Mammary epithelial cell (primary cell): Measurements from ENCODE around the gene CMSS1.

Experiments
- CTCF ChIP-seq, 2 donors: IDR thresholded peaks in 1 of 2; conservative IDR thresholded peaks in 1 of 2; 2 replicates each; pipeline ENCODE4 v1.5.1; 2011 to 2012; ENCODE audit warnings: inconsistent platforms in 2 of 2, low read length in 2 of 2, mild to moderate bottlenecking in 2 of 2, control low read depth in 1 of 2, low read depth in 1 of 2; ENCODE audit not compliant: insufficient read depth in 1 of 2; ENCODE audit errors: extremely low read depth in 1 of 2
- EZH2 ChIP-seq: IDR thresholded peaks from 2 replicates; pipeline ENCODE4 v1.6.1; 2012; ENCODE audit warnings: low read length, inconsistent platforms, borderline replicate concordance

- TF ChIP-seq CTCF (conservative IDR thresholded peaks at IDR 0.05 in 1 of 2, IDR thresholded peaks at IDR 0.05 in 1 of 2; ENCODE audit: extremely low read depth in 1 of 2, insufficient read depth in 1 of 2, low read depth in 1 of 2, low read length in 2 of 2) = no peak
- TF ChIP-seq EZH2 = no peak
Measured at GRCh38 chr3:99799422-99799821, 18.2 kb upstream of the CMSS1 start.
